ENCODE data around the gene STC2.

The STC2 gene

GRCh38 chr5:173342813-173343755 is 14.9 kb upstream of the STC2 start:
- H3K4me3 ChIP-seq (ENCODE audit: low read depth, low read length): no peak overlapping the region
- TF ChIP-seq CTCF (IDR thresholded peaks at IDR 0.05; ENCODE audit: borderline replicate concordance, insufficient read depth, low read depth, low read length): no peak

- no peak overlapping the region for H3K4me3 ChIP-seq (ENCODE audit: low read depth, low read length)
- no peak for TF ChIP-seq CTCF (IDR thresholded peaks at IDR 0.05; ENCODE audit: borderline replicate concordance, insufficient read depth, low read depth, low read length)
Measured at GRCh38 chr5:173341961-173342430, 13.8 kb upstream of the STC2 start.

- no peak overlapping the region for H3K4me3 ChIP-seq (ENCODE audit: low read depth, low read length)
- no peak for TF ChIP-seq CTCF (IDR thresholded peaks at IDR 0.05; ENCODE audit: borderline replicate concordance, insufficient read depth, low read depth, low read length)
Measured at GRCh38 chr5:173340984-173341383, 12.8 kb upstream of the STC2 start.

- no peak for TF ChIP-seq CTCF (IDR thresholded peaks at IDR 0.05; ENCODE audit: borderline replicate concordance, insufficient read depth, low read depth, low read length)
- H3K4me3 ChIP-seq (ENCODE audit: low read depth, low read length): no peak overlapping the region
Measured at GRCh38 chr5:173340451-173340850, 12.2 kb upstream of the STC2 start.

DNA sequence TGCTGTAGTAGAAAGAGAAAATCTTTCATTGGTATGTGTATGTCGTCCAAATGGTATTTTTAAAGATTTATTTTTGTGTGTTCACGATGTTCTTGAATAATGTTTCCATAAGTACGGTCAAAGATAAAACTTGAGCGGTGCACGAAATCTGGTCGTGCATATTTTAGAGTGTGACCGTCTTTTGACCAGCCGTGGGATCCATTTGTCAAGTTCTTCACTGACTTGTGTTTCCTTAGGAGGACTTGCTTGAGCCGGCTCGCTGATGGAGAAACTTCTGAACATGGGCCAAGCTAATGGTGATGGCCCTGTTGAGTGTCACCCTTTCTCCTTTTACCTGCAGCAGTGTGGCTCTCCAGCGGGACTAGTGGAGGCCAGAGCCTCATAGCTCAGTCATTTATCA is 11.1 kb upstream of the STC2 start:
- H3K4me3 ChIP-seq (ENCODE audit: low read depth, low read length): no peak overlapping the region
- TF ChIP-seq CTCF (IDR thresholded peaks at IDR 0.05; ENCODE audit: borderline replicate concordance, insufficient read depth, low read depth, low read length): no peak

DNA sequence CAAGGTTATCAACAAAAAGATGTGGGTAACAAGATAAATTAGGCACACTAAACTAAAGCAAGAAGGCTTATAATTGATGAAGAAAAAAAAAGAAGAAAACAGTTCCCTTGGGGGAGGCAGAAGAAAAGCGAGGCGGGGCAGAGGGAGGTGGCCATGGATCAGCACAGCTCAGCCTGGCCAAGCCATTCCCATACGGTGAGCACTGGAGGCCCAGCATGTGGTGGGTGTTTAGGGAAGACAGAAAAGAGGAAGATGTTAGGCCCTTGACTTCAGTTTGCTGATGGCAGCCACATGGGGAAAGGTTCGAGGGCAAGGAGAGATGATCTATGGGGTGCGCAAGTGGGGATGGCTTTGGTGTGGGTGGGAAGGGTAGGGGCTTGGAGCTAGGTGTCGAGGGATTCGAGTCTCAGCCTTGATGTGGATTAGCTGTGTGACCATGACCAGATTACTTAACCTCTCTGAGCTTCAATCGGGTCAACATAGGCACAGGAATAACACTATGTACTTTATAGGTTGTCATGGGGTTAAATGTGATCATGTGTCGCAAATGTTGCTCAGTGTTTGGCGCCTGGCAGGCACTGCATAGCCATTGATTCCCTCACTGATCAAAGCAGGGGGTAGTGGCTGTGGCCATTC is 10.3 kb upstream of the STC2 start:
- no peak overlapping the region for H3K4me3 ChIP-seq (ENCODE audit: low read depth, low read length)
- no peak for TF ChIP-seq CTCF (IDR thresholded peaks at IDR 0.05; ENCODE audit: borderline replicate concordance, insufficient read depth, low read depth, low read length)

All from GM12875 (cell line).